Activated CD4-positive, CD25-positive, alpha-beta regulatory T cell treated with anti-CD3 and anti-CD28 coated beads, Interleukin-2, amount 50 U/mL, for 72 hours (primary cell): Measurements from ENCODE around the gene PRC1.

ENCODE experiments used
- DNase-seq: peaks from one replicate; pipeline ENCODE4 v3.0.0; 2021

The PRC1 gene

GRCh38 chr15:90988296-90988695 is 6.0 kb downstream of the PRC1 start:
- no peak for DNase-seq

- no peak for DNase-seq
Observed at GRCh38 chr15:90987561-90988141, 6.7 kb downstream of the PRC1 start.

- no peak for DNase-seq
Observed at GRCh38 chr15:90986790-90987507, 7.4 kb downstream of the PRC1 start.

GRCh38 chr15:90982135-90982534 is 12.2 kb downstream of the PRC1 start:
- DNase-seq, result no peak

GRCh38 chr15:90981681-90982080 is 12.7 kb downstream of the PRC1 start:
- DNase-seq, result no peak

GRCh38 chr15:90979582-90979981 is 14.8 kb downstream of the PRC1 start:
- DNase-seq, result no peak

GRCh38 chr15:90974216-90974615 is 20.1 kb downstream of the PRC1 start:
- DNase-seq, result no peak

GRCh38 chr15:90972133-90972532 is 22.2 kb downstream of the PRC1 start:
- DNase-seq, result no peak

- no peak for DNase-seq
Observed at GRCh38 chr15:90970274-90970673, 24.1 kb downstream of the PRC1 start.

GRCh38 chr15:90968434-90968833 is 25.9 kb downstream of the PRC1 start:
- DNase-seq, result no peak

- DNase-seq, result no peak
Observed at GRCh38 chr15:90967206-90967605, 27.1 kb downstream of the PRC1 start.

- DNase-seq, result no peak
Observed at GRCh38 chr15:90966262-90966661, 28.1 kb downstream of the PRC1 start.

GRCh38 chr15:90962021-90962420 is 32.3 kb downstream of the PRC1 start:
- no peak for DNase-seq

GRCh38 chr15:90960298-90961091 is 33.8 kb downstream of the PRC1 start:
- DNase-seq, result no peak

GRCh38 chr15:90959894-90960293 is 34.4 kb downstream of the PRC1 start:
- DNase-seq, result no peak

GRCh38 chr15:90959028-90959595 is 35.2 kb downstream of the PRC1 start:
- DNase-seq, result no peak

GRCh38 chr15:90957791-90958190 is 36.5 kb downstream of the PRC1 start:
- no peak for DNase-seq

GRCh38 chr15:90957031-90957790 is 37.1 kb downstream of the PRC1 start:
- DNase-seq, result no peak

GRCh38 chr15:90956274-90957030 is 37.9 kb downstream of the PRC1 start:
- peak; percentile 58 for DNase-seq

GRCh38 chr15:90955624-90956273 is 38.6 kb downstream of the PRC1 start:
- no peak for DNase-seq
